ENCODE data around the gene SCAPER.

Gene SCAPER

GRCh38 chr15:76332796-76333195 lies 572.3 kb downstream of the SCAPER start:
- no peaks in the 10 kb centered on the region for H3K9me3 ChIP-seq (ENCODE audit: control insufficient read depth in 1 of 2, low read length in 2 of 2)
- no peak overlapping the region for H3K9ac ChIP-seq (ENCODE audit: low read depth in 1 of 2, low read length in 2 of 2)
- no peaks in the 10 kb centered on the region for H3K36me3 ChIP-seq (ENCODE audit: control insufficient read depth in 1 of 2, insufficient read depth in 2 of 2, low read length in 2 of 2)
- no peak overlapping the region for H3K27ac ChIP-seq (ENCODE audit: low read depth, low read length)
- H3K4me3 ChIP-seq (ENCODE audit: low read depth in 1 of 2, low read length in 2 of 2), result no peak overlapping the region
- peaks cover 9 to 26% of the 10 kb centered on the region in 2 donors for H3K4me1 ChIP-seq (ENCODE audit: control insufficient read depth in 1 of 2, insufficient read depth in 2 of 2, low read length in 2 of 2)
- H3K27me3 ChIP-seq (ENCODE audit: control insufficient read depth in 1 of 2, insufficient read depth in 2 of 2, low read length in 2 of 2), result peaks cover 46 to 49% of the 10 kb centered on the region in 2 donors

GRCh38 chr15:76330080-76330680 lies 575.0 kb downstream of the SCAPER start:
- Histone ChIP-seq H3K4me1 (ENCODE audit: control insufficient read depth in 1 of 2, insufficient read depth in 2 of 2, low read length in 2 of 2) (peaks cover 0 to 2% of the 10 kb centered on the region in 2 donors), H3K4me3 (ENCODE audit: low read depth in 1 of 2, low read length in 2 of 2) (no peak overlapping the region), H3K9ac (ENCODE audit: low read depth in 1 of 2, low read length in 2 of 2) (no peak overlapping the region), H3K27me3 (ENCODE audit: control insufficient read depth in 1 of 2, insufficient read depth in 2 of 2, low read length in 2 of 2) (peaks cover 25 to 29% of the 10 kb centered on the region in 2 donors), H3K36me3 (ENCODE audit: control insufficient read depth in 1 of 2, insufficient read depth in 2 of 2, low read length in 2 of 2) (no peaks in the 10 kb centered on the region), H3K9me3 (ENCODE audit: control insufficient read depth in 1 of 2, low read length in 2 of 2) (no peaks in the 10 kb centered on the region), H3K27ac (ENCODE audit: low read depth, low read length) (no peak overlapping the region)

GRCh38 chr15:76328958-76329357 lies 576.2 kb downstream of the SCAPER start:
- Histone ChIP-seq H3K27ac (ENCODE audit: low read depth, low read length) (no peak overlapping the region), H3K4me1 (ENCODE audit: control insufficient read depth in 1 of 2, insufficient read depth in 2 of 2, low read length in 2 of 2) (no peaks in the 10 kb centered on the region), H3K9me3 (ENCODE audit: control insufficient read depth in 1 of 2, low read length in 2 of 2) (no peaks in the 10 kb centered on the region), H3K27me3 (ENCODE audit: control insufficient read depth in 1 of 2, insufficient read depth in 2 of 2, low read length in 2 of 2) (peaks cover 16 to 18% of the 10 kb centered on the region in 2 donors), H3K4me3 (ENCODE audit: low read depth in 1 of 2, low read length in 2 of 2) (no peak overlapping the region), H3K9ac (ENCODE audit: low read depth in 1 of 2, low read length in 2 of 2) (no peak overlapping the region), H3K36me3 (ENCODE audit: control insufficient read depth in 1 of 2, insufficient read depth in 2 of 2, low read length in 2 of 2) (no peaks in the 10 kb centered on the region)

- no peak overlapping the region for H3K4me3 ChIP-seq (ENCODE audit: low read depth in 1 of 2, low read length in 2 of 2)
- H3K27me3 ChIP-seq (ENCODE audit: control insufficient read depth in 1 of 2, insufficient read depth in 2 of 2, low read length in 2 of 2), result peaks cover 8 to 11% of the 10 kb centered on the region in 2 donors
- no peaks in the 10 kb centered on the region for H3K9me3 ChIP-seq (ENCODE audit: control insufficient read depth in 1 of 2, low read length in 2 of 2)
- no peak overlapping the region for H3K27ac ChIP-seq (ENCODE audit: low read depth, low read length)
- H3K4me1 ChIP-seq (ENCODE audit: control insufficient read depth in 1 of 2, insufficient read depth in 2 of 2, low read length in 2 of 2), result no peaks in the 10 kb centered on the region
- H3K36me3 ChIP-seq (ENCODE audit: control insufficient read depth in 1 of 2, insufficient read depth in 2 of 2, low read length in 2 of 2), result no peaks in the 10 kb centered on the region
- no peak overlapping the region for H3K9ac ChIP-seq (ENCODE audit: low read depth in 1 of 2, low read length in 2 of 2)
These were observed 576.9 kb downstream of the SCAPER start for GRCh38 chr15:76328106-76328696.

- Histone ChIP-seq H3K4me3 (ENCODE audit: low read depth in 1 of 2, low read length in 2 of 2) (no peak overlapping the region), H3K36me3 (ENCODE audit: control insufficient read depth in 1 of 2, insufficient read depth in 2 of 2, low read length in 2 of 2) (no peaks in the 10 kb centered on the region), H3K9me3 (ENCODE audit: control insufficient read depth in 1 of 2, low read length in 2 of 2) (no peaks in the 10 kb centered on the region), H3K27me3 (ENCODE audit: control insufficient read depth in 1 of 2, insufficient read depth in 2 of 2, low read length in 2 of 2) (peaks cover 5 to 10% of the 10 kb centered on the region in 2 donors), H3K27ac (ENCODE audit: low read depth, low read length) (no peak overlapping the region), H3K9ac (ENCODE audit: low read depth in 1 of 2, low read length in 2 of 2) (no peak overlapping the region), H3K4me1 (ENCODE audit: control insufficient read depth in 1 of 2, insufficient read depth in 2 of 2, low read length in 2 of 2) (no peaks in the 10 kb centered on the region)
These were observed 577.7 kb downstream of the SCAPER start for GRCh38 chr15:76327191-76328105.

GRCh38 chr15:76325704-76326103 lies 579.4 kb downstream of the SCAPER start:
- Histone ChIP-seq H3K4me3 (ENCODE audit: low read depth in 1 of 2, low read length in 2 of 2) (no peak overlapping the region), H3K36me3 (ENCODE audit: control insufficient read depth in 1 of 2, insufficient read depth in 2 of 2, low read length in 2 of 2) (no peaks in the 10 kb centered on the region), H3K27me3 (ENCODE audit: control insufficient read depth in 1 of 2, insufficient read depth in 2 of 2, low read length in 2 of 2) (peaks cover 9 to 10% of the 10 kb centered on the region in 2 donors), H3K4me1 (ENCODE audit: control insufficient read depth in 1 of 2, insufficient read depth in 2 of 2, low read length in 2 of 2) (no peaks in the 10 kb centered on the region), H3K27ac (ENCODE audit: low read depth, low read length) (no peak overlapping the region), H3K9me3 (ENCODE audit: control insufficient read depth in 1 of 2, low read length in 2 of 2) (no peaks in the 10 kb centered on the region), H3K9ac (ENCODE audit: low read depth in 1 of 2, low read length in 2 of 2) (no peak overlapping the region)

GRCh38 chr15:76324066-76324465 lies 581.1 kb downstream of the SCAPER start:
- no peaks in the 10 kb centered on the region for H3K4me1 ChIP-seq (ENCODE audit: control insufficient read depth in 1 of 2, insufficient read depth in 2 of 2, low read length in 2 of 2)
- H3K27ac ChIP-seq (ENCODE audit: low read depth, low read length), result no peak overlapping the region
- H3K9me3 ChIP-seq (ENCODE audit: control insufficient read depth in 1 of 2, low read length in 2 of 2), result no peaks in the 10 kb centered on the region
- H3K4me3 ChIP-seq (ENCODE audit: low read depth in 1 of 2, low read length in 2 of 2), result no peak overlapping the region
- H3K36me3 ChIP-seq (ENCODE audit: control insufficient read depth in 1 of 2, insufficient read depth in 2 of 2, low read length in 2 of 2), result no peaks in the 10 kb centered on the region
- peaks cover 9 to 10% of the 10 kb centered on the region in 2 donors for H3K27me3 ChIP-seq (ENCODE audit: control insufficient read depth in 1 of 2, insufficient read depth in 2 of 2, low read length in 2 of 2)
- H3K9ac ChIP-seq (ENCODE audit: low read depth in 1 of 2, low read length in 2 of 2), result no peak overlapping the region

GRCh38 chr15:76321602-76322001 lies 583.5 kb downstream of the SCAPER start:
- Histone ChIP-seq H3K36me3 (ENCODE audit: control insufficient read depth in 1 of 2, insufficient read depth in 2 of 2, low read length in 2 of 2) (no peaks in the 10 kb centered on the region), H3K9me3 (ENCODE audit: control insufficient read depth in 1 of 2, low read length in 2 of 2) (no peaks in the 10 kb centered on the region), H3K4me3 (ENCODE audit: low read depth in 1 of 2, low read length in 2 of 2) (no peak overlapping the region), H3K27ac (ENCODE audit: low read depth, low read length) (no peak overlapping the region), H3K27me3 (ENCODE audit: control insufficient read depth in 1 of 2, insufficient read depth in 2 of 2, low read length in 2 of 2) (peaks cover 3 to 5% of the 10 kb centered on the region in 2 donors), H3K9ac (ENCODE audit: low read depth in 1 of 2, low read length in 2 of 2) (no peak overlapping the region), H3K4me1 (ENCODE audit: control insufficient read depth in 1 of 2, insufficient read depth in 2 of 2, low read length in 2 of 2) (no peaks in the 10 kb centered on the region)

- peaks cover 3 to 5% of the 10 kb centered on the region in 2 donors for H3K27me3 ChIP-seq (ENCODE audit: control insufficient read depth in 1 of 2, insufficient read depth in 2 of 2, low read length in 2 of 2)
- H3K27ac ChIP-seq (ENCODE audit: low read depth, low read length), result no peak overlapping the region
- H3K9ac ChIP-seq (ENCODE audit: low read depth in 1 of 2, low read length in 2 of 2), result no peak overlapping the region
- no peaks in the 10 kb centered on the region for H3K36me3 ChIP-seq (ENCODE audit: control insufficient read depth in 1 of 2, insufficient read depth in 2 of 2, low read length in 2 of 2)
- no peaks in the 10 kb centered on the region for H3K9me3 ChIP-seq (ENCODE audit: control insufficient read depth in 1 of 2, low read length in 2 of 2)
- H3K4me3 ChIP-seq (ENCODE audit: low read depth in 1 of 2, low read length in 2 of 2), result no peak overlapping the region
- H3K4me1 ChIP-seq (ENCODE audit: control insufficient read depth in 1 of 2, insufficient read depth in 2 of 2, low read length in 2 of 2), result no peaks in the 10 kb centered on the region
These were observed 584.0 kb downstream of the SCAPER start for GRCh38 chr15:76321171-76321570.

GRCh38 chr15:76320012-76320411 lies 585.1 kb downstream of the SCAPER start:
- no peak overlapping the region for H3K27ac ChIP-seq (ENCODE audit: low read depth, low read length)
- H3K27me3 ChIP-seq (ENCODE audit: control insufficient read depth in 1 of 2, insufficient read depth in 2 of 2, low read length in 2 of 2), result peaks cover 0 to 5% of the 10 kb centered on the region in 2 donors
- no peaks in the 10 kb centered on the region for H3K4me1 ChIP-seq (ENCODE audit: control insufficient read depth in 1 of 2, insufficient read depth in 2 of 2, low read length in 2 of 2)
- no peak overlapping the region for H3K4me3 ChIP-seq (ENCODE audit: low read depth in 1 of 2, low read length in 2 of 2)
- no peaks in the 10 kb centered on the region for H3K36me3 ChIP-seq (ENCODE audit: control insufficient read depth in 1 of 2, insufficient read depth in 2 of 2, low read length in 2 of 2)
- no peak overlapping the region for H3K9ac ChIP-seq (ENCODE audit: low read depth in 1 of 2, low read length in 2 of 2)
- H3K9me3 ChIP-seq (ENCODE audit: control insufficient read depth in 1 of 2, low read length in 2 of 2), result no peaks in the 10 kb centered on the region
